Medulla oblongata (tissue), 1 donor: ENCODE data around the gene CDC123.
A peak's percentile ranks its signal among the peaks of the same experiment; 100 is the strongest.

Source experiments
- DNase-seq: peaks from one replicate; pipeline ENCODE4 v3.0.0-alpha.2; 2015; ENCODE audit errors: extremely low spot score

CDC123 gene

DNA sequence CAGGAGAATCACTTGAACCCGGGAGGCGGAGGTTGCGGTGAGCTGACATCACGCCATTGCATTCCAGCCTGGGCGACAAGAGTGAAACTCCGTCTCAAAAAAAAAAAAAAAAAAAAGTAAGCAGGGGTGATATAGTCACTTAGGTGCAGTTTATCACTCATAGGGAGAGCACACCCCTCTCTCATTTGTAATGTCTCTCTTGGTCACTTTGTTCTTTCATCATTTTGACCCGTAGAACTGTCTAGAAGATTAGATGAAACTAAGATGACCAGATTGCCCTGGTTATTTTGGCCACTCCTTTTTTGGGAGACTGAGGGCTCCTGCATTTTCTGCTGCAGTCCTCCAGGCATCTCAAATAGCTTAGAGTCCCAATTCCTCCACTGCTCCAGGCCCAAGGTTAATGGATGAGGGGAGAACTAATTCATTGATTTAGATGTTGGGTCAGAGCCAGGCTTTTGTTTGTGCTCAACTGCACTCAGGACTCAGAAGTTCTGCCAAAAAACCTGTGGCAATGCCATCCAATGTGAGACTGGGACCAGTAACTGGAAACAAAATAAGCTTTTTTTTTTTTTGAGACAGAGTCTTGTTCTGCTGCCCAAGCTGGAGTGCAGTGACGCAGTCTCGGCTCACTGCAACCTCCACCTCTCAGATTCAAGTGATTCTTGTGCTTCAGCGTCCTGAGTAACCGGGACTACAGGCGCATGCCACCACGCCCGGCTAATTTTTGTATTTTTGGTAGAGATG is 103.4 kb downstream of the CDC123 start:
- DNase-seq, result peak; percentile 73
